Ovary (tissue), 9 donors: ENCODE measurements around the gene RBMX2. TPM values are rescaled to one million over a fixed set of nuclear protein-coding genes. Genes with fewer than 3 reads are reported as not detected.

ENCODE experiments used
- DNase-seq, 5 donors: peaks; one replicate each; pipeline ENCODE4 v3.0.0-alpha.2; 2019 to 2020
- H3K27ac ChIP-seq, 2 donors: fragments of 200-600 bp; one replicate each; pipeline versions ENCODE4 v1.5.1 to v1.8.0; 2019 to 2022
- H3K27me3 ChIP-seq: fragments of 200-600 bp; one replicate; pipeline ENCODE4 v1.8.0; 2022
- H3K36me3 ChIP-seq: fragments of 200-600 bp; sonication (generic); one replicate; pipeline ENCODE4 v1.5.1; 2019
- H3K4me1 ChIP-seq: one replicate; pipeline ENCODE4 v1.8.1; 2013; ENCODE audit warnings: mild to moderate bottlenecking, moderate library complexity; ENCODE audit not compliant: insufficient read depth
- H3K4me3 ChIP-seq: fragments of 200-600 bp; sonication (generic); one replicate; pipeline ENCODE4 v1.5.1; 2017
- H3K9me3 ChIP-seq, 2 donors: fragments of 200-600 bp in 1 of 2; sonication (generic) in 1 of 2; one replicate each; pipeline versions ENCODE4 v1.5.1 to v1.8.1; 2013 to 2019; ENCODE audit warnings: mild to moderate bottlenecking in 1 of 2, moderate library complexity in 1 of 2
- EP300 ChIP-seq: sonication (generic); formaldehyde crosslinking; IDR thresholded peaks from one replicate; pipeline ENCODE4 v1.6.1; 2017; ENCODE audit warnings: antibody characterized with exemption
- POLR2A ChIP-seq: fragments of 450-650 bp; IDR thresholded peaks from one replicate; pipeline ENCODE4 v1.6.1; 2017; ENCODE audit warnings: antibody characterized with exemption, mild to moderate bottlenecking, moderate library complexity
- WGBS, 3 donors: extraction: QIAGEN DNeasy Blood & Tissue Kit in 1 of 3; methylation state at CpG; one replicate each; pipeline versions ENCODE4 v1.1.5 to v1.1.7; 2013 to 2017; 5-methylcytosine and 5-hydroxymethylcytosine counted together
- intact Hi-C, 4 donors: fragments of 100-400 bp; cut with DNase I; formaldehyde crosslinking; loops; one replicate each; pipeline versions ENCODE4 v1.11.0 to v1.15.1; 2022 to 2023
- polyA plus RNA-seq, 2 donors: library from polyadenylated mRNA; stranded (reverse); fragments of 200-250 nt in 1 of 2; fragments of 350-450 nt in 1 of 2; fragmentation: Illumina TruSeq in 1 of 2; extraction: RNeasy Lipid Tissue Mini Kit (QIAGEN cat#74804) in 1 of 2; gene quantifications; one replicate each; pipeline ENCODE4 v1.2.3, GENCODE V29; 2013 to 2014
- total RNA-seq, 7 donors: library from RNA; depleted of rRNA in 2 of 7; stranded (reverse); fragments of >200 nt in 2 of 7; fragmentation: NEBNext Ultra II Directional in 3 of 7; extraction: Animal tissue kit (Norgen Biotek cat#: 25700) in 3 of 7; gene quantifications; one replicate each; pipeline versions ENCODE4 v1.1.0 to v1.2.4, GENCODE V29; 2016 to 2023
- TF ChIP-seq, protein P1 (sequence below), 3 donors: fragments of 450-650 bp in 2 of 3; fragments of 200-600 bp in 1 of 3; IDR thresholded peaks; one replicate each; pipeline versions ENCODE4 v1.5.1 to v1.8.0; 2016 to 2022; ENCODE audit warnings: antibody characterized with exemption in 3 of 3, mild to moderate bottlenecking in 1 of 3
- donor health status: DM: no; HTN: no; CAD: no; lungs with moderate emphysema.
- donor health status: DM: no; HTN: no; CAD: no.
- donor health status: Bipolar disorder and iron deficiency.
- donor health status: DM: yes; HTN: yes; CAD: no.
- donor health status: DM: no; HTN: no; CAD: no.
- donor health status: DM: yes; HTN: yes; CAD: no.

RBMX2 gene
- total and polyA plus RNA-seq, 9 donors = 12.8 to 50.2 (median 18.1) TPM

DNA sequence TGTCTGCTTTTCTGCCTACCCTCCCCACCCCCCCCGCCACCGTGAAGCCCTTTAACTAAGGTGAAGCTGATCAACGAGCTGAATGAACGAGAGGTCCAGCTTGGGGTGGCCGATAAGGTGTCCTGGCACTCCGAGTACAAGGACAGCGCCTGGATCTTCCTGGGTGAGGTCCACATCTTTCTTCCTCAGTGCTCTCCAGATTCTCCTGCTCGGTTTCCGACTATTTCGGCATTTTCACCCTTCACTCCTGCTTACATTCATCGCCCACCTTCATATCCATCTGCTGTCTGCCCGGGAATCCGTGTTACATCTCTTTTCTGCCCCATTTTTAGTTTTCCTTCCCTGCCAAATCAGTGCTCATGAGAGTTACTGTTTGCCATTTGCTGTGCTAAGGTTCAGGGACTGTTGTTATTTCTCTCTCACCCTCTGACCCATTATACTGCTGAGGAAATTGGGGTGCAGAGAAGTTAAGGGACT lies 459 bp downstream of the RBMX2 start:
- Histone ChIP-seq H3K4me3 (peak overlapping the region; percentile 63), H3K27me3 (no peaks in the 10 kb centered on the region), H3K4me1 (peaks cover 2% of the 10 kb centered on the region), H3K27ac (peak overlapping the region in 1 of 2 donors; percentile 62), H3K36me3 (no peaks in the 10 kb centered on the region), H3K9me3 (no peaks in the 10 kb centered on the region)
- no peak for TF ChIP-seq POLR2A
- TF ChIP-seq EP300 = no peak
- TF ChIP-seq, protein P1, sequence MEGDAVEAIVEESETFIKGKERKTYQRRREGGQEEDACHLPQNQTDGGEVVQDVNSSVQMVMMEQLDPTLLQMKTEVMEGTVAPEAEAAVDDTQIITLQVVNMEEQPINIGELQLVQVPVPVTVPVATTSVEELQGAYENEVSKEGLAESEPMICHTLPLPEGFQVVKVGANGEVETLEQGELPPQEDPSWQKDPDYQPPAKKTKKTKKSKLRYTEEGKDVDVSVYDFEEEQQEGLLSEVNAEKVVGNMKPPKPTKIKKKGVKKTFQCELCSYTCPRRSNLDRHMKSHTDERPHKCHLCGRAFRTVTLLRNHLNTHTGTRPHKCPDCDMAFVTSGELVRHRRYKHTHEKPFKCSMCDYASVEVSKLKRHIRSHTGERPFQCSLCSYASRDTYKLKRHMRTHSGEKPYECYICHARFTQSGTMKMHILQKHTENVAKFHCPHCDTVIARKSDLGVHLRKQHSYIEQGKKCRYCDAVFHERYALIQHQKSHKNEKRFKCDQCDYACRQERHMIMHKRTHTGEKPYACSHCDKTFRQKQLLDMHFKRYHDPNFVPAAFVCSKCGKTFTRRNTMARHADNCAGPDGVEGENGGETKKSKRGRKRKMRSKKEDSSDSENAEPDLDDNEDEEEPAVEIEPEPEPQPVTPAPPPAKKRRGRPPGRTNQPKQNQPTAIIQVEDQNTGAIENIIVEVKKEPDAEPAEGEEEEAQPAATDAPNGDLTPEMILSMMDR (IDR thresholded peaks at IDR 0.05) = no peak
- DNase-seq = no peak
- WGBS, 3 donors = 27 to 34% (median 30%) methylated on average over 13 of the region's 13 CpGs
- intact Hi-C loops = no loop called here

DNA sequence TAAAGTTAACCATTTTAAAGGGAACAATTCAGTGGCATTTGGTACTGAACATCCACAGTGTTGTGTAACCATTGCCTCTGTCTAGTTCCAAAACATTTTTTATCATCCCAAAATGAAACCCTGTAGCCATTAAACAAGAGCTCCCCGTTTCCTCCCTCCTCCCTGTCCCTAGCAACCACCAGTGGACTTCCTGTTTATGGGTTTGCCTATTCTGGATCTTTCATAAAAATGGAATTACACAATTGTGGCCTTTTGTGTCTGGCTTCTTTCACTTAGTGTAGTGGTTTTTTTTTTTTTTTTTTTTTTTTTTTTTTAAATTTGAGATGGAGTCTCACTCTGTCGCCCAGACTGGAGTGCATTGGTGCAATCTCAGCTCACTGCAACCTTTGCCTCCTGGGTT lies 11.6 kb downstream of the RBMX2 start:
- TF ChIP-seq, protein P1 (IDR thresholded peaks at IDR 0.05) = no peak
- no peak for TF ChIP-seq POLR2A
- TF ChIP-seq EP300 = no peak
- no peak overlapping the region for H3K4me3 ChIP-seq
- H3K36me3 ChIP-seq = no peaks in the 10 kb centered on the region
- H3K4me1 ChIP-seq = no peaks in the 10 kb centered on the region
- H3K27ac ChIP-seq = no peak overlapping the region
- WGBS, 3 donors = 56 to 63% (median 62%) methylated on average over 2 of the region's 2 CpGs
- H3K9me3 ChIP-seq = no peaks in the 10 kb centered on the region
- peak in 1 of 5 donors; percentile 20 for DNase-seq
- H3K27me3 ChIP-seq = no peaks in the 10 kb centered on the region
- intact Hi-C loops = no loop called here

DNA sequence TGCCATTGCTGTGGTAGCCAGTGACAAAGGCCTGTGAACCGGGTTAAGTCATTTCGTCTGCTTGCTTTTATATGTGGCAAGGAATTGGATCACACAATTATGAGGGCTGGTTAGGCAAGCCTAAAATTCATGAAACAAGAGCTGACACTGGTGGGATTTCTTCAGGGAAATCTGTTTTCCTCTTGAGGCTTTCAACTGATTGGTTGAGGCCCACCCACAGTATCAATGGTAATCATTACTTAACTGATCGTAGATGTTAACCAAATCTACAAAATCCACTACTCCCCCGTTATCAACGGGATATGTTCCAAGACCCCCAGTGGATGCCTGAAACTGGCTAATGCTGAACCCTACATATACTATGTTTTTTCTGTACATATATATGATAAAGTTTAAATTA lies 13.0 kb downstream of the RBMX2 start:
- WGBS, 3 donors = 87 to 94% (median 89%) methylated on average over 5 of the region's 5 CpGs
- Histone ChIP-seq H3K4me1 (no peaks in the 10 kb centered on the region), H3K4me3 (no peak overlapping the region), H3K9me3 (no peaks in the 10 kb centered on the region), H3K27ac (no peak overlapping the region), H3K27me3 (no peaks in the 10 kb centered on the region), H3K36me3 (no peaks in the 10 kb centered on the region)
- intact Hi-C loops = no loop called here
- TF ChIP-seq EP300 (no peak), POLR2A (no peak)
- TF ChIP-seq, protein P1 (IDR thresholded peaks at IDR 0.05) = no peak
- DNase-seq = no peak

DNA sequence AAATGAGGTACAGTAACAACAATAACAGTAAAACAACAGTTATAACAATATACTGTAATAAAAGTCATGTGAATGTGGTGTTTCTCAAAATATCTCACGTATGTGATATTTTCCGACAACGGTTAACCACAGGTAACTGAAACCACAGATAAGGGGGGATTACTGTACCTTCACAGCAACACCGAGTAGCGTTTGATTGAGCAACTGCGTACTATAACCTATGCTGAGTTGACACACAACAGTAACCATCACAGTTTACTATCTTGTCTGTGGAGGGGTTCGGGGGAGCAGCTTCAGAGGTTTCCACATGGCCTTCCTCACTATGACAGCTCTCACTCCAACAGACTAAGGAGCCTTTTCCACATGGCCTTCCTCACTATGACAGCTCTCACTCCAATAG lies 13.4 kb downstream of the RBMX2 start:
- no peaks in the 10 kb centered on the region for H3K36me3 ChIP-seq
- DNase-seq = no peak
- intact Hi-C loops = no loop called here
- H3K27me3 ChIP-seq = no peaks in the 10 kb centered on the region
- no peaks in the 10 kb centered on the region for H3K4me1 ChIP-seq
- H3K4me3 ChIP-seq = no peak overlapping the region
- H3K27ac ChIP-seq = no peak overlapping the region
- no peak for TF ChIP-seq EP300
- TF ChIP-seq, protein P1 (IDR thresholded peaks at IDR 0.05) = no peak
- no peak for TF ChIP-seq POLR2A
- H3K9me3 ChIP-seq = no peaks in the 10 kb centered on the region
- 87 to 91% (median 89%) methylated on average over 7 of the region's 7 CpGs for WGBS, 3 donors
